ENCODE measurements around the gene PIGW.
A peak's percentile ranks its signal among the peaks of the same experiment; 100 is the strongest.

DNA sequence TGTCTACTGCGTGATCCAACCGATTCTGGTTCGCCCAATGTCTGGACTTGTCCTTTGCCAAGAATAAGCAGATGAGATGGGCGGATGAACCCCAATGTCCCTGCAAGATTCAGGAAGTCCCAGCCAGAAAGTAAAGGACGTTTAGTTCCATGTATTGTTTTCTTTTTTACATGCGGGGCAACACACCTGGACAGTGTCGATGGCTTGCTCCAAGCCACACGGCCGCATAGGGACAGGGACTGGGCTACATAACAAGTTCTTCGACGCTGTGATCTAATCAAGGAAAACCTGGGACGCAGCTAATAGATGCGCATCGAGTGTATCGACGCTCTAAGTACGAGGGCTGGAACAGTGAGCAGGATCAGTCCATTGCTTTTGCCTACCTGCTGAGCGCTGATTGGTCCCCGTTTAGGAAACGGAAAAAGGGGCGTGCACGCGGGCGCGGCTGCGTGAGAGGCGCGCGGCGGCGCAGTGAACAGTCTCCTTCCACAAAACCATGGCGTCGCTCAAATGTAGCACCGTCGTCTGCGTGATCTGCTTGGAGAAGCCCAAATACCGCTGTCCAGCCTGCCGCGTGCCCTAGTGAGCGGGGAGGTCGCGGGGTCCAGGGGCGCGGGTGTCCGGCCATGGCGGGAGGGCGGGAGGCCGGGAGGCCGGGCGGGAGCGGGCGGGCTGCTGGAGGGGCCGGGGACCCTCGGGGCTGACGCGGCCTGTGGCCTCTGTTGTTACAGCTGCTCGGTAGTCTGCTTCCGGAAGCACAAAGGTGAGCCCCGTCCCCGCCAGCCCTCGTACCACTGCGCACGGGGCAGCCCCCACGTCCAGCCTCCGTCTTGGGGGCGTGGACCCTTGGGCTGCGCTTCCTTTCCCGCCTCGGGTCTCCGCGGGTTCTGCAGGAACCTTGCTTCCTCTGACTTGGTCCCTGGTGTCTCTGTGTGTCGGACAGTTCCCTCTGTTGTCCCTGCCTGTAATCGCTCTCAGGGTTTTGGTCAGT is 48.3 kb upstream of the PIGW start, which contains the start of gene ZNHIT3:
- TF ChIP-seq, protein P1, sequence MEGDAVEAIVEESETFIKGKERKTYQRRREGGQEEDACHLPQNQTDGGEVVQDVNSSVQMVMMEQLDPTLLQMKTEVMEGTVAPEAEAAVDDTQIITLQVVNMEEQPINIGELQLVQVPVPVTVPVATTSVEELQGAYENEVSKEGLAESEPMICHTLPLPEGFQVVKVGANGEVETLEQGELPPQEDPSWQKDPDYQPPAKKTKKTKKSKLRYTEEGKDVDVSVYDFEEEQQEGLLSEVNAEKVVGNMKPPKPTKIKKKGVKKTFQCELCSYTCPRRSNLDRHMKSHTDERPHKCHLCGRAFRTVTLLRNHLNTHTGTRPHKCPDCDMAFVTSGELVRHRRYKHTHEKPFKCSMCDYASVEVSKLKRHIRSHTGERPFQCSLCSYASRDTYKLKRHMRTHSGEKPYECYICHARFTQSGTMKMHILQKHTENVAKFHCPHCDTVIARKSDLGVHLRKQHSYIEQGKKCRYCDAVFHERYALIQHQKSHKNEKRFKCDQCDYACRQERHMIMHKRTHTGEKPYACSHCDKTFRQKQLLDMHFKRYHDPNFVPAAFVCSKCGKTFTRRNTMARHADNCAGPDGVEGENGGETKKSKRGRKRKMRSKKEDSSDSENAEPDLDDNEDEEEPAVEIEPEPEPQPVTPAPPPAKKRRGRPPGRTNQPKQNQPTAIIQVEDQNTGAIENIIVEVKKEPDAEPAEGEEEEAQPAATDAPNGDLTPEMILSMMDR (conservative IDR thresholded peaks at IDR 0.05; ENCODE audit: low read depth in 2 of 2), result no peak
- TF ChIP-seq JUNB (IDR thresholded peaks at IDR 0.05; ENCODE audit: unreplicated experiment) (no peak), POLR2AphosphoS5 (IDR thresholded peaks at IDR 0.05; ENCODE audit: low read depth) (peak; percentile 94), EZH2 (IDR thresholded peaks at IDR 0.05; ENCODE audit: low read depth, unreplicated experiment) (no peak), EZH2phosphoT487 (IDR thresholded peaks at IDR 0.05; ENCODE audit: unreplicated experiment) (no peak), CREB1 (CRISPR knock-in tag; IDR thresholded peaks at IDR 0.05; ENCODE audit: low read depth) (peak; percentile 75), STAT1 (IDR thresholded peaks at IDR 0.05; ENCODE audit: unreplicated experiment) (no peak), ZNF114 (CRISPR knock-in tag; IDR thresholded peaks at IDR 0.05) (no peak), NANOG (IDR thresholded peaks at IDR 0.05; ENCODE audit: borderline replicate concordance) (no peak), ZNF331 (CRISPR knock-in tag; IDR thresholded peaks at IDR 0.05; ENCODE audit: low read depth) (no peak)
- TF ChIP-seq, protein P2, sequence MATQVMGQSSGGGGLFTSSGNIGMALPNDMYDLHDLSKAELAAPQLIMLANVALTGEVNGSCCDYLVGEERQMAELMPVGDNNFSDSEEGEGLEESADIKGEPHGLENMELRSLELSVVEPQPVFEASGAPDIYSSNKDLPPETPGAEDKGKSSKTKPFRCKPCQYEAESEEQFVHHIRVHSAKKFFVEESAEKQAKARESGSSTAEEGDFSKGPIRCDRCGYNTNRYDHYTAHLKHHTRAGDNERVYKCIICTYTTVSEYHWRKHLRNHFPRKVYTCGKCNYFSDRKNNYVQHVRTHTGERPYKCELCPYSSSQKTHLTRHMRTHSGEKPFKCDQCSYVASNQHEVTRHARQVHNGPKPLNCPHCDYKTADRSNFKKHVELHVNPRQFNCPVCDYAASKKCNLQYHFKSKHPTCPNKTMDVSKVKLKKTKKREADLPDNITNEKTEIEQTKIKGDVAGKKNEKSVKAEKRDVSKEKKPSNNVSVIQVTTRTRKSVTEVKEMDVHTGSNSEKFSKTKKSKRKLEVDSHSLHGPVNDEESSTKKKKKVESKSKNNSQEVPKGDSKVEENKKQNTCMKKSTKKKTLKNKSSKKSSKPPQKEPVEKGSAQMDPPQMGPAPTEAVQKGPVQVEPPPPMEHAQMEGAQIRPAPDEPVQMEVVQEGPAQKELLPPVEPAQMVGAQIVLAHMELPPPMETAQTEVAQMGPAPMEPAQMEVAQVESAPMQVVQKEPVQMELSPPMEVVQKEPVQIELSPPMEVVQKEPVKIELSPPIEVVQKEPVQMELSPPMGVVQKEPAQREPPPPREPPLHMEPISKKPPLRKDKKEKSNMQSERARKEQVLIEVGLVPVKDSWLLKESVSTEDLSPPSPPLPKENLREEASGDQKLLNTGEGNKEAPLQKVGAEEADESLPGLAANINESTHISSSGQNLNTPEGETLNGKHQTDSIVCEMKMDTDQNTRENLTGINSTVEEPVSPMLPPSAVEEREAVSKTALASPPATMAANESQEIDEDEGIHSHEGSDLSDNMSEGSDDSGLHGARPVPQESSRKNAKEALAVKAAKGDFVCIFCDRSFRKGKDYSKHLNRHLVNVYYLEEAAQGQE (IDR thresholded peaks at IDR 0.05; ENCODE audit: unreplicated experiment), result peak; percentile 29
- TF ChIP-seq, protein P3, sequence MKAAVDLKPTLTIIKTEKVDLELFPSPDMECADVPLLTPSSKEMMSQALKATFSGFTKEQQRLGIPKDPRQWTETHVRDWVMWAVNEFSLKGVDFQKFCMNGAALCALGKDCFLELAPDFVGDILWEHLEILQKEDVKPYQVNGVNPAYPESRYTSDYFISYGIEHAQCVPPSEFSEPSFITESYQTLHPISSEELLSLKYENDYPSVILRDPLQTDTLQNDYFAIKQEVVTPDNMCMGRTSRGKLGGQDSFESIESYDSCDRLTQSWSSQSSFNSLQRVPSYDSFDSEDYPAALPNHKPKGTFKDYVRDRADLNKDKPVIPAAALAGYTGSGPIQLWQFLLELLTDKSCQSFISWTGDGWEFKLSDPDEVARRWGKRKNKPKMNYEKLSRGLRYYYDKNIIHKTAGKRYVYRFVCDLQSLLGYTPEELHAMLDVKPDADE (IDR thresholded peaks at IDR 0.05), result peak; percentile 85
- TF ChIP-seq, protein P4, sequence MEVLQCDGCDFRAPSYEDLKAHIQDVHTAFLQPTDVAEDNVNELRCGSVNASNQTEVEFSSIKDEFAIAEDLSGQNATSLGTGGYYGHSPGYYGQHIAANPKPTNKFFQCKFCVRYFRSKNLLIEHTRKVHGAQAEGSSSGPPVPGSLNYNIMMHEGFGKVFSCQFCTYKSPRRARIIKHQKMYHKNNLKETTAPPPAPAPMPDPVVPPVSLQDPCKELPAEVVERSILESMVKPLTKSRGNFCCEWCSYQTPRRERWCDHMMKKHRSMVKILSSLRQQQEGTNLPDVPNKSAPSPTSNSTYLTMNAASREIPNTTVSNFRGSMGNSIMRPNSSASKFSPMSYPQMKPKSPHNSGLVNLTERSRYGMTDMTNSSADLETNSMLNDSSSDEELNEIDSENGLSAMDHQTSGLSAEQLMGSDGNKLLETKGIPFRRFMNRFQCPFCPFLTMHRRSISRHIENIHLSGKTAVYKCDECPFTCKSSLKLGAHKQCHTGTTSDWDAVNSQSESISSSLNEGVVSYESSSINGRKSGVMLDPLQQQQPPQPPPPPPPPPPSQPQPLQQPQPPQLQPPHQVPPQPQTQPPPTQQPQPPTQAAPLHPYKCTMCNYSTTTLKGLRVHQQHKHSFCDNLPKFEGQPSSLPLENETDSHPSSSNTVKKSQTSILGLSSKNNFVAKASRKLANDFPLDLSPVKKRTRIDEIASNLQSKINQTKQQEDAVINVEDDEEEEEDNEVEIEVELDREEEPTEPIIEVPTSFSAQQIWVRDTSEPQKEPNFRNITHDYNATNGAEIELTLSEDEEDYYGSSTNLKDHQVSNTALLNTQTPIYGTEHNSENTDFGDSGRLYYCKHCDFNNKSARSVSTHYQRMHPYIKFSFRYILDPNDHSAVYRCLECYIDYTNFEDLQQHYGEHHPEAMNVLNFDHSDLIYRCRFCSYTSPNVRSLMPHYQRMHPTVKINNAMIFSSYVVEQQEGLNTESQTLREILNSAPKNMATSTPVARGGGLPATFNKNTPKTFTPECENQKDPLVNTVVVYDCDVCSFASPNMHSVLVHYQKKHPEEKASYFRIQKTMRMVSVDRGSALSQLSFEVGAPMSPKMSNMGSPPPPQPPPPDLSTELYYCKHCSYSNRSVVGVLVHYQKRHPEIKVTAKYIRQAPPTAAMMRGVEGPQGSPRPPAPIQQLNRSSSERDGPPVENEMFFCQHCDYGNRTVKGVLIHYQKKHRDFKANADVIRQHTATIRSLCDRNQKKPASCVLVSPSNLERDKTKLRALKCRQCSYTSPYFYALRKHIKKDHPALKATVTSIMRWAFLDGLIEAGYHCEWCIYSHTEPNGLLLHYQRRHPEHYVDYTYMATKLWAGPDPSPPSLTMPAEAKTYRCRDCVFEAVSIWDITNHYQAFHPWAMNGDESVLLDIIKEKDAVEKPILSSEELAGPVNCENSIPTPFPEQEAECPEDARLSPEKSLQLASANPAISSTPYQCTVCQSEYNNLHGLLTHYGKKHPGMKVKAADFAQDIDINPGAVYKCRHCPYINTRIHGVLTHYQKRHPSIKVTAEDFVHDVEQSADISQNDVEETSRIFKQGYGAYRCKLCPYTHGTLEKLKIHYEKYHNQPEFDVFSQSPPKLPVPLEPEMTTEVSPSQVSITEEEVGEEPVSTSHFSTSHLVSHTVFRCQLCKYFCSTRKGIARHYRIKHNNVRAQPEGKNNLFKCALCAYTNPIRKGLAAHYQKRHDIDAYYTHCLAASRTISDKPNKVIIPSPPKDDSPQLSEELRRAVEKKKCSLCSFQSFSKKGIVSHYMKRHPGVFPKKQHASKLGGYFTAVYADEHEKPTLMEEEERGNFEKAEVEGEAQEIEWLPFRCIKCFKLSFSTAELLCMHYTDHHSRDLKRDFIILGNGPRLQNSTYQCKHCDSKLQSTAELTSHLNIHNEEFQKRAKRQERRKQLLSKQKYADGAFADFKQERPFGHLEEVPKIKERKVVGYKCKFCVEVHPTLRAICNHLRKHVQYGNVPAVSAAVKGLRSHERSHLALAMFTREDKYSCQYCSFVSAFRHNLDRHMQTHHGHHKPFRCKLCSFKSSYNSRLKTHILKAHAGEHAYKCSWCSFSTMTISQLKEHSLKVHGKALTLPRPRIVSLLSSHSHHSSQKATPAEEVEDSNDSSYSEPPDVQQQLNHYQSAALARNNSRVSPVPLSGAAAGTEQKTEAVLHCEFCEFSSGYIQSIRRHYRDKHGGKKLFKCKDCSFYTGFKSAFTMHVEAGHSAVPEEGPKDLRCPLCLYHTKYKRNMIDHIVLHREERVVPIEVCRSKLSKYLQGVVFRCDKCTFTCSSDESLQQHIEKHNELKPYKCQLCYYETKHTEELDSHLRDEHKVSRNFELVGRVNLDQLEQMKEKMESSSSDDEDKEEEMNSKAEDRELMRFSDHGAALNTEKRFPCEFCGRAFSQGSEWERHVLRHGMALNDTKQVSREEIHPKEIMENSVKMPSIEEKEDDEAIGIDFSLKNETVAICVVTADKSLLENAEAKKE (CRISPR knock-in tag; IDR thresholded peaks at IDR 0.05), result no peak
